ENCODE data around the gene AVPI1.
A peak's percentile ranks its signal among the peaks of the same experiment; 100 is the strongest.
"Not testable (repeated sequence)": the region's sequence is repeated elsewhere in the genome, so short reads cannot be mapped to it uniquely, and the experiment has no call there.

AVPI1 gene

DNA sequence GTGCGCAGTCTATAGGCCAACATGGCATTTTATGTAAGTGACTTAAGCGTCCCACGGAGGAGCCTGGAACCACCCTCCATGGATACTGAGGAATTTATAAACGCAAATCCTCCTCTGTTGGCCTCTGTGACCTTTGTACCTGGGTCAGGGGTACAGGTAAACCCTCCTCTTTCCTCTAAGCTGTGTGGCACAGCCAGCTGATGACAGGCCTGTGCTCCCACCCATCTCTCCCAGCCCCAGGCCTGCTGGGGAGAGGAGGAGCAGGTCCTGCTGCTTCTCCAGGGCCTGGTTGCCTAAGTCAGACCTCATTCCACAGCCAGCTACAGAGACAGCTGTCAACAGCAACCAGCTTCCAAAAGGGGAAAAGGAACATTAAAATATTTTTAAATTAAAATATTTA, 5.0 kb downstream of the AVPI1 start:
- no peak for DNase-seq (ENCODE audit: low spot score)

DNA sequence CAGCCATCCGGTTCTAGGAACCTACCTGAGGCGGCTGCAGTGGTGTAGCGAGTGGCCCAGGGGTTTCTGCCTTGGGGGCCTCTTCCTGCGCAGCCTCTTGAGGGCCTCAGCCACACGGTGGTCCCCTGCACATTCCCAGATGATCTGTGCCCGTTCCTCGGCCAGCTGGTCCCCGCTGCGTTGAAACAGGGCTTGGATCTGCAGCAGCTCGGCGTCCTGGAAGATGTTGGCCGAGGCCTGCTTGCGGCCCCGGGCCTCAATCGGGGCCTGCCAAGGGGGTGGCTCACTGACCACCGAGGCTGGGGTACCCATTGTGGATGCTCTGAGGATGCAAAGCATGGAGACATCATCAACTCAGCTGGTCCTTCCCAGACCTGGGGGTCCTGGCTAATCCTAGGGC, 7.4 kb downstream of the AVPI1 start:
- no peak for DNase-seq (ENCODE audit: low spot score)

DNA sequence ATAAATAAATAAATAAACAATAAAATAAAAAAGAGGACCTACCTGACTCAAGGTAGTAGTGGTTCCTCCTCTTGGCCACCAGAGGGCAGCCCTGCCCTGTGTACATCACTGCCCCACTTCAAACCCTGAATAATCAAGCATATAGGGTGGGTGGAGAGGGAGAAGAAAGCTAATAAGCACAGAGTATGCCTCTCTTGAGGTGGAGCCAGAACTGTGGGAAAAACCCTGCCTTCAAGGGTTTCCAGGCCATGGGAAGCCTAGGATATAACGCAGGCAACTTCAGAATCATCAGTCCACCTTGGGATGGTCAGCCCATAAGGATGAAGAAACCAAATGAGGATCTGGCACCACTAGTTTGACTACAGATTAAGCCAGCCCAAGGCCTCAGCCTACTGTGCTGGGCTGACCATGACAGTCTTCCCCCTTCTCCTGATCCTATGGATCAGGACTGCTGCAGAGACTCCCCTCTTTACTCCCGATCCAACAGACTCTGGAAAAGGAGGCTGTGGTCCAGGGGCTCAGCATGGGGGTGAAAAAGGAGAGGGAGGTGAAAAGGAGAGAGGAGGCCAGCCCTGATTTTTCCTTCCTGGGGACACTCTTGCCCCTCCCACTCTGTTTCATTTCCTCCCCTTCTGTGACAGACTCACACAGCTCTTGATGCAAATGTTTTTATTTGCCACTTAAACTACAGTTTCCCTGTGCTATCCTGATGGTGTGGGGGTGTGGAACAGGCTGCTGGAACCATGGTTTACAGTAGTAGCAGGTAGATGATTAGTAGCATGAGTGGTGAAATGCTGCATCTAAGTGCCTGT, 10.1 kb downstream of the AVPI1 start:
- DNase-seq (ENCODE audit: low spot score): peak; percentile 75

DNA sequence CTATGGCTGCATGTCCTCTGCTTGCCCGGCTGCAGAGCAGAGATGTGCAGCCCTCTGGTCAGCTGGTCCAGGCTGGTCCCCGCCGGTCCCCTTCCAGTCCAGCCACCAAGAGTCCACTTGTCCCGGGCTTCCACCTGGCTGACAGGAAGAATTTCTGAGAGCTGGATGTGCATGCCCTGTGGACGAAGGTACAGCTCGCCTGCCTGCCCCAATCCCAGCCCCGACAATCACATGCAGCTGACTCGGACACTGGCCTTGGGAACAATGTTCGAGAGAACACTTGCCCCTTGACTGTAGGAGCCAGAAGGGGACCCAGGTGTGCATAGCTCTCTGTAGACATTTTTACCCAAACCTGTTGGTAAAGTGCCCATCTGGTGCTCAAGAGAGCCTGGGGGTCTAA, 11.8 kb downstream of the AVPI1 start:
- DNase-seq (ENCODE audit: low spot score): no peak

DNA sequence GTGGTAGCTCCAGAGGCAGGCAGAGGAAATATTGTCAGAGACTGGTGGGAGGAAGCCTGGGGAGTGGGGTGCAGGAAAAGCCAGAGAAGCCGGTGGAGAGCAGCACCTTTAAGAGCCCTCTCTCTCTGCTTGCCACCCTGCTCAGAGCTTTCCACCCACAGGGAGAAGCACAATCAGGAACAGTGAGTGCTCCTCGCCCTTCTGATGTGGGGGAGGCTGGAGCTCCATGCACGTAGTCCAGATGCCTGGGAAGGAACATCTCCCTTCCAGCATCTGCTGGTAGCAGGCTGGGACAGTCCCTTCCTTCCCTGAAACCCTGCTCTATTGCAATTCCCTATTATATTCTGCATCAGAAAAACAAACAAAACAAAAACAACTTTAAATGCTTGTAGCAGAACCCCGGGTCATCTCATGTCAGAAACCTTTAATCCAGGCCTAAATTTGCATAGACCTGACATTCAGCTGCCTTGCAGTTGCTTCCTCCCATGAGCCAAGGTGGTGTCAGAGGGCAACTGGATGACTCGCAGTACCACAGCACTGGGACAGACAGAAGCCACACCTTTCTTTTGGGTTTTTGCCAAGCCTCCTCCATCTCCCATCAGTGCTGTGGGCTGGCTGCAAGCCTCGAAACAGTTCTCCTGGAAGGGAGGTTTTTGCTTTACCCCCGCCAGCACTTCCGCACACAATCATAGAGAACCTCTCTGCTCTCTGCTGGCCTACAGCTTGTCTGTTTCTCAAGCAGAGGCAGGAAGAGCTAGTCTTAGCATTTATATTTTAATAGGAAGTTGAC, 13.1 kb downstream of the AVPI1 start:
- peak; percentile 90 for DNase-seq (ENCODE audit: low spot score)

DNA sequence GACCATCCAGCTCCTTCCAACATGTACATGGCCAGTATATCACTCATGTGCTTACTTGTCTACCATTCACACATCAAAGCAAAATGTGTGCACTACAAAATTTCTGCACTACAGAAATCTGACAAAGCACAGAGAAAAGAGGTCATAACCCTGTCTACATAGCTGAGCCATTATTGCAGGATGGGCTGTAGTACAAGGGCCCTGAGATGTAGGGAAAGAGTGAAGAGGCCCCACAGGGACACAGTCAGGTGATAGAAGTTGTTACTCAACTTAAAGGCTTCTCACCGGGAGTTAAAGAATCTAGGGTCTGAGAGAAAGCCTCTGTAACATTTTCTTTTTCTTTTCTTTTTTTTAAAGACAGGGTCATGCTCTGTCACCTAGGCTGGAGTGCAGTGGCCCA, 17.5 kb downstream of the AVPI1 start:
- no peak for DNase-seq (ENCODE audit: low spot score)

DNA sequence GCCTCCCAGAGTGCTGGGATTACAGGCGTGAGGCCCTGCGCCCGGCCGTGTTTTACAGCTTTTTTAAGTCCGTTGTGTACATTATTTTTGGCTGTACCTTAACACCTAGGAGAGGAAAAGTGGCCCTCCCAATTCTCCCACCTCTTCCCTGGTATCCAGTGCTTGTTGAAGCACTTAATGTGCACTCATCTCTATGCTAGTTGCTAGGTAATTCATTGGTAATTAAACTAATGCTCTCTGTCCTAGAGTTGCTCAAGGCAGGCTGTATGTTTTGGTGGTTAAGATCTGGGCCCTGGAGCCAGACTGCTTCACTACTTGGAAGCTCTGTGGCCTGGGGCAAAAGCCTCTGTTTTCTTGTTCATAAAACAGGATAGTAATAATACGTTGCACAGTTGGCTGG, 19.6 kb downstream of the AVPI1 start:
- DNase-seq (ENCODE audit: low spot score): no peak

DNA sequence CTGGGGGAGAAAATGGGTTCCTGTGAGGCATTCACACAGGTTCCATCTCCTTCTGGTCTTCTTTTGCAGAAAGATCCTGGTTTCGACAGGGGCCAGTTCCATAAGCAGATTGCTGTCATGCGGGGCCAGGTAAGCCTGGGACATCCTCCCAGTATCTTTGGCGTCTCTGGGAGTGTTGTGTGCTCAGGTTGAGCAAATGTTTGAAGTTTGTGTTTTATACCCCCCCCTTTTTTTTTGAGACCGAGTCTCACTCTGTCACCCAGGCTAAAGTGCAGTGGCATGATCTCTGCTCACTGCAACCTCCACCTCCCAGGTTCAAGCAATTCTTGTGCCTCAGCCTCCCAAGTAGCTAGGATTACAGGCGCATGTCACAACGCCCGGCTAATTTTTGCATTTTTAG, 20.0 kb downstream of the AVPI1 start:
- no peak for DNase-seq (ENCODE audit: low spot score)

DNA sequence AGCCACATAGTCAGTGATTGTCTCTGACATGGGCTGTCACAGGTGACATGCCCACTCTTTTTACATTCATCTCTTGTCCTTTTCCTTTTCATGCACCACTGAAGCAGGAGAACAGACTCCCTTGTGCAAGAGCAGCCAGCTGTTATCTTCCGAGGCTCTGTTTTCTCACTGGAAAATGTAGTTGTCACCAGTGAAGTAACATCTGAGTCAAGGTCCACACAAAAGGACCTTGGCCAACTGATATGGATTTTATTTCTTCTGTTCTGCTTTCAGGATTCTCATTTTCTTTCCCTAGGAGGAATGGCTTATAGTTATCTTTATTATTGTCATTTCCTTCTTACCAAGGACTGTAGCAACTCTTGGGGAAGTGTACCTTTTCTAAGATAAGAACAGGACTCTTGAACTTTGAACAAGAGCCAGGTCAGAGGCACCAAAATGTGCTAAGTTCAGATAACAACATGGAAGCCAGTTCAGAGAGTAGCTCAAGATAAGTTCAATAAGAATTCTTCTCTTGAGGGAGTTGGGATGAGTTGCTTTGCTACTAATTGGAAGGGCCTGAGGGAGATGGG, 22.7 kb downstream of the AVPI1 start:
- peak; percentile 69 for DNase-seq (ENCODE audit: low spot score)

DNA sequence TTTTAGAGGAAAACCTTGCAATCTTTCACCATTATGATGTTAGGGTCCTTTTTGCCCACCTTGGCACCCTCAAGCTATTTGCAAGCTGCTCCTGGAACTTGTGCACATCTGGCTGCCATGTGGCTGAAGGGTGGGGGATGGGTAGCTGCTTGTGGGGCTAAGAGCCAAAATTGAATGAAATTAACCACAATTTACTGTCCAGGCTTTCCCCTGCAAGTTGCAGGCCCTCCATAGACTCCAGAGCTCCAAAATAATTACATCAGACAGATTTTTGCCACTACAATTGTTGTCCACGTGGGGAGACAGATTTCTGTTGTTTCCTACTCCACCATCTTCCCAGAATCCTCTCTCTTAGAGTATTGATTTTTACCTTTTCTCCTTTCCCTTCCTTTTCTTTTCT, 27.5 kb downstream of the AVPI1 start:
- DNase-seq (ENCODE audit: low spot score): no peak

DNA sequence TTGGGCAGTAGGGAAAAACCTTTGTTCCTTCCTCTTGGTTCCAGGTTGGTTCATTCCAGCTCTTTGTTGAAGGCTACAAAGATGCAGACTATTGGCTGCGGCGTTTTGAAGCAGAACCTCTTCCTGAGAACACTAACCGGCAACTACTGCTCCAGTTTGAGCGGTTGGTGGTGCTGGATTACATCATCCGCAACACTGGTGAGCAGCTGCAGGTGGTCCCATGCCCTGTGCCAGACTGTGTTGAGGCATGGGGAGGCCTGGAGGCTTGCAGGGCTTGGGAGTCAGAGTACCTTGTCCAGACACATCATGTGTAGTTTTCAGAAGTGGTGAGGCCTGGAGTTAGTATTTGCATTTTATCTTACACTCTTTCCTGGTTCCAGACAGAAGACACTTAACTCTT, 30.3 kb downstream of the AVPI1 start:
- no peak for DNase-seq (ENCODE audit: low spot score)

DNA sequence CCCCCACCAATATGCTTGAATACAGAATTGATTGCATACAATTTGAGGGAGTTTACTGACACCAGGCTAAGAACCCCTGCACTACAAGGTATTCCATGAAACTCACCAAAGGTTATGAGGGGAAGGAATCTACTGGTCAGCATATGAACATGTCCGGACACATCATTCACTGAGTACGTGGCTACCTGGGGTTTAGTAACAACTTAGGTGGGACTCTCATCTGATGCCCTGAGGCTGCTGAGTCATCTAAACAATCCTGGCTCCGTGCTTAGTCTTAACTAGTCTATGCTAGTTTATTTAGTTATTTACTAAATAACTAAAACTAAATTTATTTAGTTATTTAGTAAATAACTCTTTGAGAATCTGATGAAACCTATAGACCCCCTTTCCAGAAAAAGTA, 35.3 kb downstream of the AVPI1 start:
- DNase-seq (ENCODE audit: low spot score): peak; percentile 65

DNA sequence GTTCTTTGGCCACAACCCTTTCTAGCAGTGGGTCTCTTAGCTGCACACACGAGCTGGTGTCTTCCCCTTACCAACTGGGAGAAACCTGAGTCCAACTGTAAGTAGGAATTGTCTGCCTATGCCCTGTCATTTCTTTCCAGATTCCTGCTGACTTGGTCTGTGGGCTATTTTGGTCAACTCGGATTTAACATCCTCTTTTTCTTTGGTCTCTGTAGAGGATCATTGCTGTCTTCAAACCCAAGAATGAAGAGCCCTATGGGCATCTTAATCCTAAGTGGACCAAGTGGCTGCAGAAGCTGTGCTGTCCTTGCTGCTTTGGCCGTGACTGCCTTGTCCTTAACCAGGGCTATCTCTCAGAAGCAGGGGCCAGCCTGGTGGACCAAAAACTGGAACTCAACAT, 36.3 kb downstream of the AVPI1 start:
- no peak for DNase-seq (ENCODE audit: low spot score)

DNA sequence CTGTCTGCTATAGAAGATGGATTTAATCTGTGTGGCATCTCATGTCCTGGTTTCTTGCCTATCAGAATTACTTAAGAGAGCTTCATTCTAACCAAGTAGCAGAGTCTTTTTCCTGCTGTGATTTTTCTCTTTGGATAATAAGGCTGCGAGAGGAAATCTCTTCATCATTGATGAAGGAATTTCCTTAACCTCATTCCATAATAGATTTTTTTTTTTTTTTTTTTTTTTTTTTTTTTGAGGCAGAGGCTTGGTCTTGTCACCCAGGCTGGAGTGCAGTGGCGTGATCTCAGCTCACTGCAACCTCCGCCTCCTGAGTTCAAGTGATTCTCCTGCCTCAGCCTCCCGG, 37.7 kb downstream of the AVPI1 start:
- not testable (repeated sequence) for DNase-seq (ENCODE audit: low spot score)

DNA sequence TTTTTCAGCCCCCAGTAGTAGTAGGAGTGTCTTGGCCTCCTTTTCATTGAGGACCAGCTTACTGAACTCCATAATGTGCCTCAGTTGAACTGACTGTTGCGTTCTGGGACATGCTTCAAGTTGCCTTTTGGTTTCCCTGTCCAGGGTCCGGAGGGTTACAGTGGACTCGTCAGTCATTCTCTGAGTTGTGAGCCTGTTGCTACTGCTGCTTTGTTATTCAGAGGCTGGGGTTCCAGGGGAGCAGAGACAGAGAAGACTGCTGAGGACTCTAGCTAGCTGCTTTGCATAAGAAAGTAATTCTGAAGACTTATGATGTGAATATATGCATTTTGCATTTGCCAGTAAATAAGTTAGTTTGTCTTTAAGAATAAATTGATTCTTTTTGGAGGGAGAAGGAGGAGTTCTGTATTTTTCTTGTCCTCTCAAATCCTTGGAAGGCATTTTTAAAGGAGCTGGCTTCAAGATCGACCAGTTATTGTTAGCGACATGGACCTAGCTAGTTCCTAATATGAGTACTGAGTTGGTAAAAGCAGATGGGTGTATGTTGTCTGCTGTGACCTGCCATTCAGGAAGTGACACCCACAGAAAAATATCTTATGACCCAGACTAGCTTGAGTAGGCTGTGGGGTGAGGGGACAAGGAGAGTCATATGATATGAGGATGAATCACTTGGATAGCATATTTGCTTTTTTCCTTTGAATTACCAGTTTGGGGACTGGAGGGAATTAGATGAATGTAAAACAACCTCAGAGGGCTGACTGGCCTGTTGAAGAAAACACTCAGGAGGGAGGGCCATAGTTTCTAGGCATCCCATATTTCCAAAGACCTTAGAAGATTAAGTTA, 38.3 kb downstream of the AVPI1 start:
- peak; percentile 75 for DNase-seq (ENCODE audit: low spot score)

DNA sequence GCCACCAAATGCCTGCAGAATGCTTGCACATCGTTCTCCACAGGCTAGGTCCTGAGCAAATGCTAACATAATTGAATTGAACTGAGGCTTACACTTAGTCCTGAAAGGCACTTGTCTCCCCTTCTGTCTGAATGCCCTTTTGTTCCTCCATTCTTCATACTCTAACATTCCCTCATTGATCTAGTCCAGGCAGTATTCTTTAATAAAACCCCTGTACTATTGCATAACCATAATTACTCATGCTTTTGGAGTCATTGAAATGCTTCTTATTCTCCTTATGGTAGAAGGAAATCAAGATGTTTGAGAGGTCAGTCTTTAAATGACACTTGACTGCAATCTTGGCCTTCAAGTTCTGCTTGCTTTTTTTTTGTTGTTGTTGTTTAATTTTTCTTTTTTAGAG, 39.5 kb downstream of the AVPI1 start:
- no peak for DNase-seq (ENCODE audit: low spot score)

DNA sequence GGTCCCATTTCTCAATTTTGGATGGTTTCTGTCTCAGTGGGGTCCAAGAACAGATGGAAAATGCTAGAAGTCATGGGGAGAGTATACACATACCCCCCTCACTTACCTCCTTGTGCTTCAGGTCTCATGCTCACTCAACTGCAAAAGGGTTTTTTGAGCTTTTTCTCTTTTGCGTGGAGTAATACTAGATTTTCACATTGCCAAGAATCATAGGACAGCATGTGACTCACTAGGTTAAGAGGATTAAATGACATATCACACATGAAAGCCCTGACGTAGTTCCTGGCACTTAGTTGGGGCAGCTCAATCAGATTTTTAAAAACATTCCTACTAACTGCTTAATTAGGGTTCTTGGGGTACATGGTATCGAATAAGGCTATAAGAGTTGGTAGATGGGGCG, 42.1 kb downstream of the AVPI1 start:
- DNase-seq (ENCODE audit: low spot score): no peak

DNA sequence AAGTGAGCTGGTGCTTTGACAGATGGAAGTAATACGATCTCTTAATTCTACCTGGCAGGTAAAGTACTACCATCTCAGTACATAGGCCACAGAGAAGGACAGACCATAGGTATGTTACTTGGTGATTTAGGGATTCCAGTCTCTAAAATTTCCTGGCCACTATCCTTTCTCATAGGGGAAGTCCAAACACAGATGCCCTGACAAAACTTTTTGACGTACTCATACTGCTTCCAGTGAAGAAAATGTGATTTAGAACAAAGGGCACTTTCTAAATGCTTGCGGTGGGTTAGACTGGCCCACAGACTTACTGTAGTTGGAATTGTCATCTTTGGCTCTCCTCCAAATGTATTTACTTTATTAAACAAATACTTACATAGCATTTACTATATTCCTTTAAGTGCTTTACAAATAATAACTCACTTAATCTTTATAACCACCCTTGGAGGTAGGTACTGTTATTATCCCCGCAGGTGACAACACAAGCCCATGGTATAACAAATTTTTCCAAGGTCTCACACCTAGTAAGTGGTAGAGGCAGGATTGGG, 43.5 kb downstream of the AVPI1 start:
- DNase-seq (ENCODE audit: low spot score): no peak

DNA sequence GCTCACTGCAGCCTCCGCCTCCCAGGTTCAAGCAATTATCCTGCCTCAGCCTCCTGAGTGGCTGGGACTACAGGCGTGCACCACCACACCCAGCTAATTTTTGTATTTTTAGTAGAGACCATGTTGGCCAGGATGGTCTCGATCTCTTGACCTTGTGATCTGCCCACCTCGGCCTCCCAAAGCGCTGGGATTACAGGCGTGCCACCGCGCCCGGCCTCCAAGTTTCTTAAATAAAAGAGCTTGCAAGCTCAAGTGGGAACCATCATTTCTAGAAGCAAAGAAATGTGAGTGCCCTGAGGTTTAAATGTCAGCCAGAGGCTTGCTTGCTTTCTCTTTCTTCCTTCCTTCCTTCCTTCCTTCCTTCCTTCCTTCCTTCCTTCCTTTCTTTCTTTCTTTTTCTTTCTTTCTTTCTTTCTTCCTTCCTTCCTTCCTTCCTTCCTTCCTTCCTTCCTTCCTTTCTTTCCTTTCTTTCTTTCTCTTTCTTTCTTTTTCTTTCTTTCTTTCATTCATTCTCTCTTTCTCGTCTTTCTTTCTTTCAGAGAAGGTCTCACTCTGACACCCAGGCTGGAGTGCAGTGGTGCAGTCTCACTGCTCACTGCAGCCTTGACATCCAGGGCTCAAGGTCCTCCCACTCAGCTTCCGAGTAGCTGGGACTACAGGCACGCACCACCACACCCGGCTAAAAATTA, 44.4 kb downstream of the AVPI1 start:
- DNase-seq (ENCODE audit: low spot score): not testable (repeated sequence)

DNA sequence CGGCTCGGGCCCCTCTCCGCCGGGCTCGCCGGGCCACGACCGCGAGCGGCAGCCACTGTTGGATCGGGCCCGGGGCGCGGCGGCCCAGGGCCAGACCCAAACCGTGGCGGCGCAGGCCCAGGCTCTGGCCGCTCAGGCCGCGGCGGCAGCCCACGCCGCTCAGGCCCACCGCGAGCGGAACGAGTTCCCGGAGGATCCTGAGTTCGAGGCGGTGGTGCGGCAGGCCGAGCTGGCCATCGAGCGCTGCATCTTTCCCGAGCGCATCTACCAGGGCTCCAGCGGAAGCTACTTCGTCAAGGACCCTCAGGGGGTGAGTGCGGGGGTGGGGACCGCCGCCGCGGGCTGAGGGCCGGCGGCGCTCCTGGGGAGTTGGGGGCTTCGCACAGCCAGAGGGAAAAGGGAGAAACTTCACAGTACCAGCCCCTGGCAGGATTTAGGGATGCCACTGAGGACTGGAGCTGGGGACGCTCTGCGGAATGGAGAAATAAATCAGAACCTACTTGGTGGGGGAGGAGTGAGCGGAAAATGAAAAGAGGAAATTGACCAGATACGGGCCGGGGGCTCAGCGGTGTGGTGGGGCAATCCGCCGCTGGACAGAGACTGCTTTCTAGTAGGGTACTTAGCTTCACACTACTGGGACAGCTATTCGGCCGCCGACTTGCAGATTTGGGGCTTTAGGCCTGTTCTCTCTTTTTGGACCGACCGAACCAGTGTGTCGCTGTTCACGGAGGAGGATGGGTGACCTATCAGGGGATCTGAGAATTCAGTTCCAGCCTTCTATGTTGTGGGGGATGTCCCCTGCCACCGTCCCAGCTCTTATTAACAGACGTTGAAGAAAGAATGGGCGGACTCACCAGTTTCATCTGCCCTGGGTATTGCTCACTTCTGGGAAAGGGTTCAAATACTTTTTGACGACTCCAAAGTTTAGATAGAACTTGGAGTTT, 45.9 kb downstream of the AVPI1 start:
- peak; percentile 68 for DNase-seq (ENCODE audit: low spot score)

Data from hematopoietic multipotent progenitor cell treated with erythropoietin and hydrocortisone succinate and interleukin-3 and kit ligand, for 17 days (in vitro differentiated cells).